Right lobe of liver (tissue), 6 donors: Measurements from ENCODE around the gene AMELY. TPM values are rescaled to one million over a fixed set of nuclear protein-coding genes. Genes with fewer than 3 reads are reported as not detected.
A peak's percentile ranks its signal among the peaks of the same experiment; 100 is the strongest.

Experiments used
- ATAC-seq, 4 donors: fragments of 200-7000 bp; cut with Tn5 transposase; one replicate each; pipeline ENCODE4 v1.9.1; 2020; ENCODE audit warnings: mild to moderate bottlenecking in 4 of 4, moderate library complexity in 4 of 4
- DNase-seq, 3 donors: peaks; one replicate each; pipeline ENCODE4 v3.0.0-alpha.2; 2020
- H3K27ac ChIP-seq, 3 donors: fragments of 200-600 bp; one replicate each; pipeline ENCODE4 v1.8.0; 2022
- H3K27me3 ChIP-seq, 2 donors: fragments of 200-600 bp; one replicate each; pipeline ENCODE4 v1.8.0; 2022
- H3K36me3 ChIP-seq, 4 donors: fragments of 200-600 bp; sonication (generic) in 1 of 4; one replicate each; pipeline versions ENCODE4 v1.5.1 to v1.8.0; 2017 to 2022; ENCODE audit warnings: control low read depth in 1 of 4
- H3K4me1 ChIP-seq, 4 donors: fragments of 200-600 bp; sonication (generic) in 1 of 4; one replicate each; pipeline versions ENCODE4 v1.5.1 to v1.8.0; 2017 to 2022; ENCODE audit warnings: control low read depth in 1 of 4
- H3K4me3 ChIP-seq, 3 donors: fragments of 200-600 bp; one replicate each; pipeline ENCODE4 v1.8.0; 2022
- H3K9me3 ChIP-seq, 4 donors: fragments of 200-600 bp; sonication (generic) in 1 of 4; one replicate each; pipeline versions ENCODE4 v1.5.1 to v1.8.0; 2017 to 2022; ENCODE audit warnings: control low read depth in 1 of 4
- POLR2A ChIP-seq: fragments of 450-650 bp; IDR thresholded peaks from one replicate; pipeline ENCODE4 v1.6.1; 2017; ENCODE audit warnings: antibody characterized with exemption, mild to moderate bottlenecking
- WGBS: methylation state at CpG from one replicate; pipeline ENCODE4 v1.1.6; 2018; ENCODE audit warnings: low coverage, low lambda C conversion rate; ENCODE audit not compliant: insufficient coverage; ENCODE audit errors: missing lambda C conversion rate; 5-methylcytosine and 5-hydroxymethylcytosine counted together
- intact Hi-C, 2 donors: fragments of 100-400 bp; cut with DNase I; formaldehyde crosslinking; loops; one replicate each; pipeline versions ENCODE4 v1.11.2 to v1.14.1; 2022
- total RNA-seq, 6 experiments: library from RNA; depleted of rRNA in 2 of 6; stranded (reverse); fragments of >200 nt in 2 of 6; fragmentation: NEBNext Ultra II Directional in 3 of 6; extraction: Animal tissue kit (Norgen Biotek cat#: 25700) in 3 of 6; gene quantifications; one replicate each; pipeline versions ENCODE4 v1.1.0 to v1.2.4, GENCODE V29; 2016 to 2023
- TF ChIP-seq, protein P1 (sequence below), 4 donors: fragments of 200-600 bp in 3 of 4; fragments of 450-650 bp in 1 of 4; IDR thresholded peaks; one replicate each; pipeline versions ENCODE4 v1.5.1 to v1.8.0; 2016 to 2022; ENCODE audit warnings: antibody characterized with exemption in 4 of 4, mild to moderate bottlenecking in 2 of 4
- donor health status: DM: no; HTN: yes; CAD: no.
- donor health status: DM: no; HTN: no; CAD: no.
- donor health status: DM: no; HTN: no; CAD: no.
- donor health status: DM: no; HTN: yes; CAD: no.
- donor health status: DM: no; HTN: yes; CAD: no.

Gene AMELY
- total RNA-seq, 6 experiments from 2014 or later: not detected

DNA sequence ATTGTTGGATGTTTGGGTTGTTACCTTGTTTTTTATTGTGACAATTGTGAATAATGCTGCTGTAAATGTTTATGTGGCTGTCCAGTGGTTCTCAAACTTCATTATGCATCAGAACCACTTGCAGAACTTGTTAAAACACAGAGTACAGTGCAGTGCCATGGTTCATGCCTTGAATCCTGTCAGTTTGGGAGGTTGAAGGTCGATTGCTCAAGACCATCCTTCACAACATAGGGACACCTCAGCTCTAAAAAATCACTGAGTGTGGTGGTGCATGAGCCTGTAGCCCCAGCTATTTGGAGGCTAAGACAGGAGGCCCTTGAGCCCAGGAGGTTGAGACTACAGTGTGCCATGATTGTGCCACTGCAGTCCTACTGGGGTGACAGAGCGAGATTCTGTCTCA lies 23.9 kb upstream of the AMELY start:
- Histone ChIP-seq H3K27ac (no peak overlapping the region), H3K27me3 (no peaks in the 10 kb centered on the region), H3K4me1 (no peaks in the 10 kb centered on the region), H3K4me3 (no peak overlapping the region), H3K36me3 (no peaks in the 10 kb centered on the region), H3K9me3 (no peaks in the 10 kb centered on the region)
- DNase-seq (peak in 1 of 3 donors; percentile 44), ATAC-seq (peak in 1 of 4 donors; percentile 73)
- WGBS: no CpG with 5 or more reads among the region's 2 CpGs
- no peak for TF ChIP-seq POLR2A
- TF ChIP-seq, protein P1, sequence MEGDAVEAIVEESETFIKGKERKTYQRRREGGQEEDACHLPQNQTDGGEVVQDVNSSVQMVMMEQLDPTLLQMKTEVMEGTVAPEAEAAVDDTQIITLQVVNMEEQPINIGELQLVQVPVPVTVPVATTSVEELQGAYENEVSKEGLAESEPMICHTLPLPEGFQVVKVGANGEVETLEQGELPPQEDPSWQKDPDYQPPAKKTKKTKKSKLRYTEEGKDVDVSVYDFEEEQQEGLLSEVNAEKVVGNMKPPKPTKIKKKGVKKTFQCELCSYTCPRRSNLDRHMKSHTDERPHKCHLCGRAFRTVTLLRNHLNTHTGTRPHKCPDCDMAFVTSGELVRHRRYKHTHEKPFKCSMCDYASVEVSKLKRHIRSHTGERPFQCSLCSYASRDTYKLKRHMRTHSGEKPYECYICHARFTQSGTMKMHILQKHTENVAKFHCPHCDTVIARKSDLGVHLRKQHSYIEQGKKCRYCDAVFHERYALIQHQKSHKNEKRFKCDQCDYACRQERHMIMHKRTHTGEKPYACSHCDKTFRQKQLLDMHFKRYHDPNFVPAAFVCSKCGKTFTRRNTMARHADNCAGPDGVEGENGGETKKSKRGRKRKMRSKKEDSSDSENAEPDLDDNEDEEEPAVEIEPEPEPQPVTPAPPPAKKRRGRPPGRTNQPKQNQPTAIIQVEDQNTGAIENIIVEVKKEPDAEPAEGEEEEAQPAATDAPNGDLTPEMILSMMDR (IDR thresholded peaks at IDR 0.05): no peak
- intact Hi-C loops: no loop called here

GRCh38 chrY:6931779-6932396 lies 20.3 kb upstream of the AMELY start:
- no CpG with 5 or more reads among the region's 4 CpGs for WGBS
- H3K27me3 ChIP-seq: no peaks in the 10 kb centered on the region
- no peak overlapping the region for H3K27ac ChIP-seq
- peak in 1 of 3 donors; percentile 44 for DNase-seq
- no peak overlapping the region for H3K4me3 ChIP-seq
- no peaks in the 10 kb centered on the region for H3K36me3 ChIP-seq
- peak in 1 of 4 donors; percentile 77 for ATAC-seq
- no peaks in the 10 kb centered on the region for H3K4me1 ChIP-seq
- TF ChIP-seq, protein P1 (IDR thresholded peaks at IDR 0.05): no peak
- no peak for TF ChIP-seq POLR2A
- H3K9me3 ChIP-seq: no peaks in the 10 kb centered on the region
- intact Hi-C loops: no loop called here

GRCh38 chrY:6929237-6929636 lies 17.7 kb upstream of the AMELY start:
- peak in 1 of 4 donors; percentile 56 for ATAC-seq
- no CpG with 5 or more reads among the region's 1 CpG for WGBS
- intact Hi-C loops: no loop called here
- Histone ChIP-seq H3K4me1 (no peaks in the 10 kb centered on the region), H3K36me3 (no peaks in the 10 kb centered on the region), H3K4me3 (no peak overlapping the region), H3K27ac (no peak overlapping the region), H3K9me3 (no peaks in the 10 kb centered on the region), H3K27me3 (no peaks in the 10 kb centered on the region)
- peak in 1 of 3 donors; percentile 49 for DNase-seq
- TF ChIP-seq POLR2A: no peak
- TF ChIP-seq, protein P1 (IDR thresholded peaks at IDR 0.05): no peak

GRCh38 chrY:6928265-6928664 lies 16.7 kb upstream of the AMELY start:
- ATAC-seq: peak in 1 of 4 donors; percentile 74
- peak in 1 of 3 donors; percentile 61 for DNase-seq
- no CpG with 5 or more reads among the region's 4 CpGs for WGBS
- no peaks in the 10 kb centered on the region for H3K36me3 ChIP-seq
- H3K4me1 ChIP-seq: no peaks in the 10 kb centered on the region
- TF ChIP-seq, protein P1 (IDR thresholded peaks at IDR 0.05): no peak
- TF ChIP-seq POLR2A: no peak
- no peak overlapping the region for H3K4me3 ChIP-seq
- H3K27me3 ChIP-seq: no peaks in the 10 kb centered on the region
- H3K27ac ChIP-seq: no peak overlapping the region
- no peaks in the 10 kb centered on the region for H3K9me3 ChIP-seq
- intact Hi-C loops: no loop called here
